Progenitor cell of endocrine pancreas (in vitro differentiated cells): ENCODE results near the gene ESPNL. TPM values are rescaled to one million over a fixed set of nuclear protein-coding genes. Genes with fewer than 3 reads are reported as not detected.
"Not testable (repeated sequence)": the region's sequence is repeated elsewhere in the genome, so short reads cannot be mapped to it uniquely, and the experiment has no call there.

Source experiments
- DNase-seq: peaks from one replicate; pipeline ENCODE4 v3.0.0; 2021; ENCODE audit warnings: low spot score; ENCODE audit not compliant: unreplicated experiment
- H3K27ac Mint-ChIP-seq: 2 replicates; pipeline ENCODE4 v1.8.0; 2021; ENCODE audit warnings: mild to moderate bottlenecking, moderate library complexity, mixed read lengths
- H3K27me3 Mint-ChIP-seq: 2 replicates; pipeline ENCODE4 v1.8.0; 2021; ENCODE audit warnings: mixed read lengths
- H3K36me3 Mint-ChIP-seq: 2 replicates; pipeline ENCODE4 v1.8.0; 2022; ENCODE audit warnings: mixed read lengths; ENCODE audit not compliant: insufficient read depth
- H3K4me1 Mint-ChIP-seq: 2 replicates; pipeline ENCODE4 v1.8.0; 2021; ENCODE audit warnings: low read depth, mixed read lengths
- H3K4me3 Mint-ChIP-seq: 2 replicates; pipeline ENCODE4 v1.8.0; 2021; ENCODE audit warnings: low read depth, mild to moderate bottlenecking, moderate library complexity, mixed read lengths
- H3K9me3 Mint-ChIP-seq: 2 replicates; pipeline ENCODE4 v1.8.0; 2021; ENCODE audit warnings: low read depth, mixed read lengths
- CTCF ChIP-seq: fragments of 200-600 bp; sonication (generic); IDR thresholded peaks from one replicate; pipeline ENCODE4 v1.5.0; 2021; ENCODE audit warnings: antibody characterized with exemption, mild to moderate bottlenecking; ENCODE audit not compliant: unreplicated experiment
- long read RNA-seq: library from polyadenylated mRNA; unstranded; transcript quantifications from one replicate; pipeline ENCODE4 v2.0.0, GENCODE V29; 2020
- total RNA-seq: library from RNA; stranded (reverse); gene quantifications from 2 replicates; pipeline ENCODE4 v1.2.1, GENCODE V29; 2021

Gene ESPNL
- 0.31 and 0.40 TPM in 2 replicates for total RNA-seq
- long read RNA-seq, result 0 reads

- no peak for DNase-seq
- TF ChIP-seq CTCF, result no peak
- H3K27ac Mint-ChIP-seq, result no peak within 1 kb of the TSS
- H3K4me1 Mint-ChIP-seq, result peaks cover 1% of the 10 kb centered on the region
- H3K36me3 Mint-ChIP-seq, result peaks cover 5% of the 10 kb centered on the region
- H3K4me3 Mint-ChIP-seq, result no peak within 1 kb of the TSS
- H3K9me3 Mint-ChIP-seq, result no peaks in the 10 kb centered on the region
- H3K27me3 Mint-ChIP-seq, result no peaks in the 10 kb centered on the region
Observed at GRCh38 chr2:238100049-238100820, at the start of gene ESPNL. Gene ESPNL (plus strand): TSS chr2:238100340. CDS start chr2:238100420, 80 bp downstream.

DNA sequence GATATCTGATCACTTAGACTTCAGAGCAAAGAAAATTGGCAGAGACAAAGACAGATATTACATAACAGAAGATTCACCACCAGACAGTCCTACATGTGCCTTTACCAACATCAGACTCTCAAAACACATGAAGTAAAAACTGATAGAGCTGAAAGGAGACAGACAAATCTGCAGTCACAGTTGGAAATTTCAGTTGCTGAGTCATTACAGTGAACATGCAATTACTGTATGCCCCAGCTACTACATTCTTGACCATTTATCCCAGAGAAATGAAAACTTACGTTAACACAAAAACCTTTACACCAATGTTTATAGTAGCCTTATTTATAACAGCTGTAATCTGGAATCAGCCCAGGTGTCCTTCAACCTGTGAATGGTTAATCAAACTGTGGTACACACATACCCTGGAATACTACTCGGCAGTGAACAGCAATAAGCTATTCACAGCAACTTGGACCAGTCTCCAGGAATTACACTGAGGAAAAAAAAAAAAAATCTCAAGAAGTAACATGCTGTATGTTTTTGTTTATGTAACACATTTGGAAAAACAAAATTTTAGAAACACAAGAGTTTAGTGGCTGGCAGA is 46.9 kb upstream of the ESPNL start:
- Mint-ChIP-seq H3K4me1 (no peaks in the 10 kb centered on the region), H3K27me3 (peaks cover 3% of the 10 kb centered on the region), H3K36me3 (no peaks in the 10 kb centered on the region), H3K4me3 (no peak overlapping the region), H3K9me3 (peaks cover 6% of the 10 kb centered on the region), H3K27ac (no peak overlapping the region)
- DNase-seq, result no peak
- no peak for TF ChIP-seq CTCF

DNA sequence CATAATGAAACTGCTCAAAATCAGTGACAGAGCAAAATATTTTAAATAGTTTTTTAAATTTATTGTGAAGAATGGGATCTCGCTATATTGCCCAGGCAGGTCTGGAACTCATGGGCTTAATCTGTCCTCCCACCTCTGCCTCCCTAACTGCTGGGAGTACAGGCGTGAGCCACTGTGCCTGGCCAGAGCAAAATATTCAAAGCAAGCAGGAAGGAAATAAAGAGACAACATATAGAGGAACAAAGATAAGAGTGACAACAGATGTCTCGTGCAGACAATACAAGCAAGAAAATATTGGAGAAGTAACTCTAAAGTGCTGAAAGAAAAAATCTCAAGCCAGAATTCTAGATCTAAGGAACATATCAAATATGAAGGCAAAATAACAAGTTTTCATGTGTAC is 44.3 kb upstream of the ESPNL start:
- Mint-ChIP-seq H3K27ac (no peak overlapping the region), H3K27me3 (peaks cover 3% of the 10 kb centered on the region), H3K36me3 (peaks cover 1% of the 10 kb centered on the region), H3K4me1 (peaks cover 6% of the 10 kb centered on the region), H3K9me3 (peaks cover 2% of the 10 kb centered on the region), H3K4me3 (no peak overlapping the region)
- no peak for TF ChIP-seq CTCF
- no peak for DNase-seq

GRCh38 chr2:238057696-238058575 is 42.2 kb upstream of the ESPNL start:
- H3K27ac Mint-ChIP-seq, DNase-seq, H3K27me3 Mint-ChIP-seq, H3K9me3 Mint-ChIP-seq, H3K36me3 Mint-ChIP-seq: not testable (repeated sequence)
- Mint-ChIP-seq H3K4me3 (peak overlapping the region; percentile 47), H3K4me1 (peaks cover 17% of the 10 kb centered on the region)

DNA sequence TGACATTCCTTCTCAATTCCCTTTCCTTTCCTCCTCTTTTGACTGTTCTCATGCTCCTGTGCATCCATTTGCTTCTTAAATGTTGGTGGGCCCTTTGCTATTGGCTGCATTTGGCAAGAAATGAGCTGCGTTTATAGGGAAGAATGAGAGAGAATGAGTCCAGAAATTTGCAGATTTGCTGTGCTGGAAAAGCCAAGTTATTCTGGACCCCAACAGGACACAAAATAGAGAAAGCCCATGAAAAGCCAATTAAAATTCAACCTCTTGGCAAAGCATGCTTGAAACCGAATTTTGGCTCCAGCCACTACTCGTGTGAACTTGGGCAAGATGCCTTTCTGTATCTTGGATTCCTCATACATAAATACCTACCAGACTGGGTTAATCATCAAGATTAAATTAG is 40.6 kb upstream of the ESPNL start:
- TF ChIP-seq CTCF, result no peak
- DNase-seq, result no peak
- Mint-ChIP-seq H3K9me3 (peaks cover 2% of the 10 kb centered on the region), H3K4me3 (peak overlapping the region; percentile 82), H3K27me3 (peaks cover 3% of the 10 kb centered on the region), H3K4me1 (peaks cover 32% of the 10 kb centered on the region), H3K27ac (no peak overlapping the region), H3K36me3 (peaks cover 1% of the 10 kb centered on the region)
